GM12878 (cell line): Measurements from ENCODE around the gene CYB5D1. TPM values are rescaled to one million over a fixed set of nuclear protein-coding genes. Genes with fewer than 3 reads are reported as not detected.

Source experiments
- ATAC-seq: fragments of 200-7000 bp; cut with Tn5 transposase; 3 replicates; pipeline ENCODE4 v1.9.1; 2020; ENCODE audit warnings: mild to moderate bottlenecking, moderate library complexity
- BruUV-seq: library from RNA; stranded (reverse); fragments of 400-500 nt; replicated peaks from 2 replicates; lab custom pipeline; 2021; lab: Mats Ljungman, UMichigan
- CTCF ChIA-PET: fragments of 300-600 bp; sonication (Branson Sonifier 250); formaldehyde crosslinking; extraction: SDS; loops from one replicate; lab custom pipeline; 2021; ENCODE audit warnings: inconsistent platforms; lab: Yijun Ruan, JAX
- POLR2A ChIA-PET: fragments of 350-600 bp; formaldehyde crosslinking; extraction: SDS; loops from one replicate; lab custom pipeline; 2021; ENCODE audit warnings: inconsistent platforms; lab: Charles Lee
- RAD21 ChIA-PET: fragments of 300-600 bp; sonication (Branson Sonifier 250); formaldehyde crosslinking; loops from one replicate; lab custom pipeline; 2023; ENCODE audit warnings: antibody characterized with exemption; ENCODE audit not compliant: unreplicated experiment; lab: Charles Lee
- SMC1A ChIA-PET: fragments of 300-600 bp; sonication (Branson Sonifier 250); formaldehyde crosslinking; loops from one replicate; lab custom pipeline; 2023; ENCODE audit not compliant: unreplicated experiment, uncharacterized antibody; lab: Charles Lee
- DNase-seq: peaks from one replicate; pipeline ENCODE4 v3.0.0-alpha.2; 2011; ENCODE audit warnings: low read depth, low spot score
- FAIRE-seq: peaks from 3 replicates; lab custom pipeline; 2011; peaks lifted over from hg19 to GRCh38; lab: Jason Lieb, UNC
- H2AFZ ChIP-seq: 2 replicates; pipeline ENCODE4 v1.6.0; 2011; ENCODE audit warnings: low read depth, low read length, control low read depth; ENCODE audit not compliant: control insufficient read depth
- H3K27ac ChIP-seq: 2 replicates; pipeline ENCODE4 v1.5.1; 2011; ENCODE audit warnings: control low read depth; ENCODE audit not compliant: control insufficient read depth, insufficient read depth
- H3K27me3 ChIP-seq, 2 experiments: replicated peaks in 1 of 2; 2 replicates each; pipeline versions ENCODE4 v1.6.0 to v1.6.1; 2011; ENCODE audit warnings: low read length in 1 of 2; ENCODE audit not compliant: control insufficient read depth in 2 of 2, insufficient read depth in 2 of 2
- H3K36me3 ChIP-seq, 2 experiments: 2 replicates each; pipeline ENCODE4 v1.5.1; 2011; ENCODE audit warnings: low read length in 1 of 2; ENCODE audit not compliant: control insufficient read depth in 2 of 2, insufficient read depth in 2 of 2
- H3K4me1 ChIP-seq: 2 replicates; pipeline ENCODE4 v1.6.1; 2011; ENCODE audit warnings: mild to moderate bottlenecking, low read length, moderate library complexity, mixed read lengths; ENCODE audit not compliant: control insufficient read depth, insufficient read depth
- H3K4me2 ChIP-seq: 2 replicates; pipeline ENCODE4 v1.6.0; 2011; ENCODE audit warnings: control low read depth; ENCODE audit not compliant: control insufficient read depth, insufficient read depth
- H3K4me3 ChIP-seq: fragments of 200-600 bp; sonication (generic); 2 replicates; pipeline ENCODE4 v1.5.1; 2016
- H3K79me2 ChIP-seq: 2 replicates; pipeline ENCODE4 v1.6.0; 2011; ENCODE audit warnings: low read length; ENCODE audit not compliant: control insufficient read depth, insufficient read depth
- H3K9ac ChIP-seq: 2 replicates; pipeline ENCODE4 v1.8.0; 2011; ENCODE audit warnings: low read length, control low read depth, mixed read lengths; ENCODE audit not compliant: control insufficient read depth, insufficient read depth
- H3K9me3 ChIP-seq: replicated peaks from 3 replicates; pipeline ENCODE4 v1.5.1; 2011; ENCODE audit warnings: mild to moderate bottlenecking, low read length; ENCODE audit not compliant: control insufficient read depth, insufficient read depth
- H4K20me1 ChIP-seq: 2 replicates; pipeline ENCODE4 v1.6.0; 2011; ENCODE audit not compliant: control insufficient read depth, insufficient read depth
- BACH1 ChIP-seq: fragments of 450-650 bp; IDR thresholded peaks from 2 replicates; pipeline ENCODE4 v1.6.1; 2017; ENCODE audit warnings: mild to moderate bottlenecking, borderline replicate concordance
- BCLAF1 ChIP-seq: fragments of 450-650 bp; IDR thresholded peaks from 2 replicates; pipeline ENCODE4 v1.6.1; 2017; ENCODE audit warnings: antibody characterized with exemption, mild to moderate bottlenecking, moderate library complexity
- CUX1 ChIP-seq: IDR thresholded peaks from 2 replicates; pipeline ENCODE4 v1.6.1; 2012; ENCODE audit warnings: improper control_type of control experiment, low read depth, low read length; ENCODE audit not compliant: insufficient replicate concordance
- EED ChIP-seq: sonication (generic); IDR thresholded peaks from 2 replicates; pipeline ENCODE4 v1.6.1; 2016; ENCODE audit warnings: antibody characterized with exemption, low read depth
- IKZF1 ChIP-seq: fragments of 450-650 bp; conservative IDR thresholded peaks from 2 replicates; pipeline ENCODE4 v1.6.1; 2017; ENCODE audit warnings: antibody characterized with exemption, mild to moderate bottlenecking
- IKZF2 ChIP-seq, 2 experiments: fragments of 450-650 bp; IDR thresholded peaks; 2 replicates each; pipeline ENCODE4 v1.6.1; 2017; ENCODE audit warnings: mild to moderate bottlenecking in 2 of 2, moderate library complexity in 2 of 2
- KAT2A ChIP-seq: conservative IDR thresholded peaks from 2 replicates; pipeline ENCODE4 v1.6.1; 2011; ENCODE audit warnings: low read depth, low read length; ENCODE audit not compliant: control insufficient read depth
- MYC ChIP-seq: IDR thresholded peaks from 2 replicates; pipeline ENCODE4 v1.6.1; 2011; ENCODE audit warnings: mild to moderate bottlenecking, low read length, moderate library complexity, inconsistent platforms; ENCODE audit not compliant: insufficient read depth, insufficient replicate concordance, insufficient read length, severe bottlenecking
- NFIC ChIP-seq: IDR thresholded peaks from 2 replicates; pipeline ENCODE4 v1.6.1; 2012; ENCODE audit warnings: low read depth, mild to moderate bottlenecking, inconsistent platforms, low read length, moderate library complexity
- SIN3A ChIP-seq: IDR thresholded peaks from 2 replicates; pipeline ENCODE4 v1.6.1; 2012; ENCODE audit warnings: low read depth, low read length, improper control_type of control experiment
- SMC3 ChIP-seq: IDR thresholded peaks from 2 replicates; pipeline ENCODE4 v1.6.1; 2011; ENCODE audit warnings: low read length, improper control_type of control experiment, borderline replicate concordance
- SP1 ChIP-seq: IDR thresholded peaks from one replicate; pipeline ENCODE4 v1.6.1; 2011; ENCODE audit warnings: low read depth, low read length
- SUPT20H ChIP-seq: IDR thresholded peaks from 2 replicates; pipeline ENCODE4 v1.6.1; 2011; ENCODE audit warnings: low read depth, mild to moderate bottlenecking, low read length, moderate library complexity, borderline replicate concordance; ENCODE audit not compliant: control insufficient read depth
- USF1 ChIP-seq: IDR thresholded peaks from 2 replicates; pipeline ENCODE4 v1.6.1; 2011; ENCODE audit warnings: borderline replicate concordance, low read depth, mild to moderate bottlenecking, moderate library complexity, mixed read lengths, low read length; ENCODE audit not compliant: insufficient read depth; ENCODE audit errors: extremely low read length
- YY1 ChIP-seq: IDR thresholded peaks from 2 replicates; pipeline ENCODE4 v1.6.1; 2011; ENCODE audit warnings: low read depth, mild to moderate bottlenecking, low read length
- WGBS: methylation state at CpG from one replicate; pipeline ENCODE4 v1.1.6; 2016; ENCODE audit warnings: low lambda C conversion rate; ENCODE audit not compliant: insufficient replicate concordance, insufficient coverage; ENCODE audit errors: missing lambda C conversion rate; 5-methylcytosine and 5-hydroxymethylcytosine counted together
- in situ Hi-C: fragments of 300-500 bp; cut with MboI; formaldehyde crosslinking; loops from 9 replicates; pipeline ENCODE4 v1.14.3; 2018; ENCODE audit warnings: mixed read lengths
- intact Hi-C: fragments of 100-400 bp; cut with micrococcal nuclease; formaldehyde crosslinking; loops from one replicate; pipeline ENCODE4 v1.14.2; 2022; ENCODE audit not compliant: unreplicated experiment
- polyA plus RNA-seq, 11 experiments: library from polyadenylated mRNA; depleted of rRNA in 4 of 11; unstranded in 6 of 11; stranded (reverse) in 5 of 11; fragments of >200 nt; fragmentation: Nextera tagmentation in 4 of 11; fragmentation: Illumina TruSeq in 1 of 11; extraction: Ambion mirVana in 4 of 11; extraction: Trizol in 1 of 11; gene quantifications; 1 replicate in 1 of 11; 2 replicates in 10 of 11; pipeline versions ENCODE4 v1.2.1 to v1.2.3, GENCODE V29; 2011 to 2016; ENCODE audit warnings: inconsistent platforms in 2 of 11, missing spikeins in 2 of 11, low read depth in 1 of 11
- total RNA-seq, 4 experiments: library from RNA; depleted of rRNA in 3 of 4; stranded (reverse); fragments of >200 nt in 3 of 4; fragmentation: Illumina TruSeq in 1 of 4; extraction: Trizol in 1 of 4; gene quantifications; 2 replicates each; pipeline versions ENCODE4 v1.2.1 to v1.2.3, GENCODE V29; 2013 to 2021

Gene CYB5D1
- total and polyA plus RNA-seq, 10 of the 15 experiments (the other 5 are each of a cell fraction or from before 2014, with no cell fraction given) = 1.6 to 8.7 (median 6.4) TPM

GRCh38 chr17:7823581-7824001, 34.2 kb upstream of the CYB5D1 start:
- CTCF ChIA-PET = interaction anchor here (0.6 to 4.6 kb wide), 16 partner anchors 10 to 1500 kb away, joined by 3 to 39 read pairs (median 4); partner anchors contain the start of genes KCNAB3, KDM6B and NAA38
- no peak for DNase-seq
- TF ChIP-seq EED (no peak), IKZF2 (IDR thresholded peaks at IDR 0.05) (no peak), MYC (no peak), SP1 (no peak), SMC3 (no peak), YY1 (no peak), BACH1 (no peak), IKZF1 (no peak), SUPT20H (no peak), CUX1 (no peak), BCLAF1 (no peak), KAT2A (no peak), USF1 (no peak), NFIC (no peak), SIN3A (no peak)

More at GRCh38 chr17:7823581-7824001, 34.2 kb upstream of the CYB5D1 start:
- in situ Hi-C loops (loop anchor here (5.0 kb wide), 1 partner anchor 164 kb away; no protein-coding TSS in a partner anchor), intact Hi-C loops (loop anchor here (10.0 kb wide), 1 partner anchor 79 kb away; no protein-coding TSS in a partner anchor)
- FAIRE-seq (no peak), ATAC-seq (no peak)
- no peak overlapping the region for H3K4me2 ChIP-seq
- H3K36me3 ChIP-seq = no peaks in the 10 kb centered on the region
- 81% methylated on average over 20 of the region's 20 CpGs for WGBS
- no peaks in the 10 kb centered on the region for H3K9me3 ChIP-seq
- H3K9ac ChIP-seq = no peak overlapping the region
- BruUV-seq = no TSS peak
- H2AFZ ChIP-seq = no peak overlapping the region
- no peaks in the 10 kb centered on the region for H4K20me1 ChIP-seq
- SMC1A ChIA-PET = interaction anchor here (0.7 to 2.0 kb wide), 5 partner anchors 10 to 211 kb away, joined by 3 to 8 read pairs (median 6); partner anchors contain the start of genes CYB5D1, KDM6B and NAA38
- peaks cover 0 to 1% of the 10 kb centered on the region in 2 experiments; a peak in 2 of 4 replicates for H3K27me3 ChIP-seq
- H3K79me2 ChIP-seq = no peaks in the 10 kb centered on the region
- no peak overlapping the region for H3K4me3 ChIP-seq
- H3K27ac ChIP-seq = no peak overlapping the region
- POLR2A ChIA-PET = interaction anchor here (0.7 kb wide), 1 partner anchor 10 kb away, joined by 4 read pairs; the partner anchor contains the start of gene KDM6B
- H3K4me1 ChIP-seq = no peaks in the 10 kb centered on the region
- RAD21 ChIA-PET = interaction anchor here (0.8 to 1.5 kb wide), 4 partner anchors 11 to 165 kb away, joined by 3 to 4 read pairs (median 4); partner anchors contain the start of genes CYB5D1 and NAA38
